Hypothalamus (tissue), 51 donors: ENCODE data around the gene LCE3D.
"Not testable (repeated sequence)": the region's sequence is repeated elsewhere in the genome, so short reads cannot be mapped to it uniquely, and the experiment has no call there.

Source experiments
- DNase-seq, 51 donors: peaks; one replicate each; lab custom pipeline; 2025; lab: John Stamatoyannopoulos, UW

LCE3D gene

DNA sequence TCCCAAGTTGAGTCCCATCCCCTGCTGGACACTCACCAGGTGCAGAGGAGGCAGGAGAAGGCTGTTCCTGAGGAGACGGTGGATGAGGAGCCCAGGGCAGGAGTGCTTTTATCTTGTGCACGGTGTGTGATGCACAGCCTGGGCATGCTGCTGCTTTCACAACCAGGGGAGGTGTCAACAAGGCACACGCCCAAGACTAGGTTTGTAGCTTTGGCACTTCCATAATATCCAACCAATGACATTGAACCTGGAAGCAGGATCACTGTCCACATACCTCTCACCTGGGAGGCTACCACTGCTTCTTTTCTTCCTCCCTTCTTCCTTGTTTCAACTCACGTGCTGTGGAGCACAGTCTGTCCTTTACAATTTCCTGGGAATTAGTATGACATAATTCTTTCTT lies at the start of gene LCE3D:
Gene LCE3D (minus strand): TSS at position 84 of the 400 bp plus-strand sequence. CDS start 580 bp downstream, outside the sequence.
- no peak for DNase-seq

DNA sequence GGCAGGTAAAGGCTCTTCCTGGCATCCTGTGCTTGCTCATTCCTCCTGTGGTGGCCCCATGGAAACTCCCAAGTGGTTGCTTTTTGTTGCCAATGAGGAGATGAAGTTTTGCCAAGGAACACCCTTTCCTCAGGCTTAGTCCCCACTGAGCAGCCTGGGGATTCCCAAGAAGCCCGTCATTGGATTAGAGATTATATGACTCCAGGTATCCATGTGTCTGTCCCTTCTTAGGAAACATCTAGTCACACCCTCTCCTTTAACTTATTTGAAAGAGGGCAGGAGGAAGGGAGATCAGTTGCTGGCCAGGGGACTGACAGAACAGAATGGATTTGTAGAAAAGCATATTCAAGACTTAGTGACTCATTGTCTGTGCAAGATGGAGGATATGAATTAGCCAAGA lies 46.4 kb upstream of the LCE3D start:
- DNase-seq = no peak

GRCh38 chr1:152623203-152623844 lies 43.0 kb upstream of the LCE3D start:
- DNase-seq = no peak

DNA sequence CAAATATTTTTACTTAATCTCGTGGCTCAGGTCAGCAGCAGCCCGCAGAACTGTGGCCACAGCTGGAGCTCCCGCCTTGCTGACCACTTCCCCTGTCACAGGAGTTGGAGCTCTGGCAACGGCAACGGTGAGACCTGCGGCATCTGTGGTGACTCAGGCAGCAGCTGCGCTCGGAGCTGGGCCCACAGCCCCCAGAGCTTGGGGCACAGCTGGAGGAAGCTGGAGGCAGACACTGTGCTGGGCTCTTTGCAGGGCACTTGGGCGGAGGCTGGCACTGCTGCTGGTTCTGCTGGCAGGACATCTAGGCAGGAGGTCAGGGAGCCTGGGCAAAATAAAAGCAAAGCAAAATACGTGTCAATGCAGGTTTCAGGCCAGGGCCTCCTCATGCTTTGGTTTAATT lies 42.5 kb upstream of the LCE3D start, which contains the start of gene LCE3A:
Gene LCE3A (minus strand): TSS at position 301 of the 400 bp plus-strand sequence. CDS start 0 bp downstream, at position 301.
- DNase-seq = peak in 1 of 51 donors; percentile 0

GRCh38 chr1:152621993-152622392 lies 41.7 kb upstream of the LCE3D start:
- DNase-seq = no peak

GRCh38 chr1:152613511-152613910 lies 33.2 kb upstream of the LCE3D start, which contains the start of gene LCE3B:
Gene LCE3B, plus strand, starts transcription at chr1:152613811. Its CDS starts 0 bp downstream, at chr1:152613811.
- DNase-seq = no peak

DNA sequence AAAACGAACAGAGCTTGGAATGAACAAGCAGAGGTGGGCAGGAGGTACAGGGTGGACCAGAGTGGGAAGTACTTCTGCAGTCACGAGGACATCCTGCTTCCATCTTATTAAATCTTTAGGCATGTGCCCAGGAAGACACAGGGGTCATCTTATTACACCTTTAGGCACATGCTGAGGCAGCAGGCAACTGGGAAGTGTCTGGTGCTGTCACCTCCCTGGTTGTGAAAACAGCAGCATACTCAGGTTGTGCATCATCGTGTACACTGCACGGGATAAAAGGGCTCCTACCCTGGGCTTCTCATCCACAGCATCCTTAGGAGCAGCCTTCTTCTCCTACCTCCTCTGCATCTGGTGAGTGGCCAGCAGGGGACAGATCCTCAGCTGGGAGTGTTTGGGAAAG lies 19.6 kb upstream of the LCE3D start, which contains the start of gene LCE3C:
Gene LCE3C (plus strand): TSS at position 301 of the 400 bp plus-strand sequence. CDS start 498 bp downstream, outside the sequence.
- DNase-seq = no peak

GRCh38 chr1:152596986-152597385 lies 16.7 kb upstream of the LCE3D start:
- no peak for DNase-seq

GRCh38 chr1:152585586-152585985 lies 5.3 kb upstream of the LCE3D start:
- DNase-seq = no peak

DNA sequence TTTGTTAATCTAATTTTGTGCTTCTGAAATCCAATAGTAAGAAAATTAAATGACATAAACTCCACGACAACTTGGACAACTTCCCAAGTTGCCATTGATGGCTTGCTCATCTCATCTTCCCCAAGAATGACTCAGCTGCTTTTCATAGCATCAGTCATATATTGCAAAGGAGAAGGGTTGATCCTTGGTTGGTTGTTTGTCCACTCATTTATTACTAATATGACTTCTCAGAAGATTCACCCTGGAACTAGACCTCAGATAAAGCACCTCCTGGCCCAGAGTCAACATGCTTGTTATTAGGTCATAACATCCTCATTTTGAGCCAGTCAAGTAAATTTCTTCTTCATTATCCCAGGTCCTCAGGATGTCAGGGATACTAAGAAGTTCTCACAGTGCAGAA lies 2.3 kb upstream of the LCE3D start:
- DNase-seq = no peak

GRCh38 chr1:152579526-152579925 lies 790 bp downstream of the LCE3D start:
- DNase-seq = not testable (repeated sequence)

DNA sequence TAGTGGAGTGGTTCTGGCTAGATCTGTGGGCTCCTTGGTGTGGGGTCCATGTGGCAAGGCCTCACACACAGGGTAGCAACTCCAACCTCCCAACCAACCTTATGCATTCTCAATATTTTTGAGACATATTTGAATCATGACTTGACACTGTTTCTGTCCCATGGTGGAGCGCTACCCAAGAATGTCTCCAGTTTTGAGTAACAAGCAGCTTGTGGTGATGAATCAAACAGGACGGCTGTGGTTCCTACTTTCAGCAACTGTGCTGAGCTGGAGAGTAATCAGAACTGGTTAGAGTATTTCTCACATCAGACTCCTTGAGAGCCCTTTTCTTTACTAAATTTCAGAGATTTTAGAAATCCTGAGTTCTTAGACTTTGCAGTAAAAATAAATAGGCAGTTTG lies 3.1 kb downstream of the LCE3D start:
- no peak for DNase-seq

DNA sequence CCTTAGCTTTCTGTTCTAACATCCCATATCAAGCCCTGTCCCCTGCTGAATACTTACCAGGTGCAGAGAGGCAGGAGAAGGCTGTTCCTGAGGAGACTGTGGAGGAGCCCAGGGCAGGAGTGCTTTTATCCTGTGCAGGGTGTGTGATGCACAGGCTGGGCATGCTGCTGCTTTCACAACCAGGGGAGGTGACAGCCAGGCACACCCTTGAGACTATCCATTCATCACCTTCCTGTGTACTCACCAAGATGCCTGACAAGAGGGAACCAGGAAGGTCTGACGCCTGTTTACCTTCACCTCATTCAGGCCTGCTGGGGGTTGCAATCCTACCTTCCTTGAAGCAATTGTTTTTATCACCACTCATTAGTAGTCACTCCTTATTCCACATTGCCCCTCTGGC lies 13.6 kb downstream of the LCE3D start, which contains the start of gene LCE3E:
Gene LCE3E (minus strand): TSS at position 100 of the 400 bp plus-strand sequence. CDS start 572 bp downstream, outside the sequence.
- DNase-seq = no peak

GRCh38 chr1:152565535-152566215 lies 14.6 kb downstream of the LCE3D start:
- DNase-seq = no peak

- DNase-seq = no peak
These were observed 15.2 kb downstream of the LCE3D start for GRCh38 chr1:152565115-152565514.

DNA sequence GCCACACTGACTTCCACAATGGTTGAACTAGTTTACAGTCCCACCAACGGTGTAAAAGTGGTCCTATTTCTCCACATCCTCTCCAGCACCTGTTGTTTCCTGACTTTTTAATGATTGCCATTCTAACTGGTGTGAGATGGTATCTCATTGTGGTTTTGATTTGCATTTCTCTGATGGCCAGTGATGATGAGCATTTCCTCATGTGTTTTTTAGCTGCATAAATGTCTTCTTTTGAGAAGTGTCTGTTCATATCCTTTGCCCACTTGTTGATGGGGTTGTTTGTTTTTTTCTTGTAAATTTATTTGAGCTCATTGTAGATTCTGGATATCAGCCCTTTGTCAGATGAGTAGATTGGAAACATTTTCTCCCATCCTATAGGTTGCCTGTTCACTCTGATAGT lies 32.0 kb downstream of the LCE3D start:
- not testable (repeated sequence) for DNase-seq

DNA sequence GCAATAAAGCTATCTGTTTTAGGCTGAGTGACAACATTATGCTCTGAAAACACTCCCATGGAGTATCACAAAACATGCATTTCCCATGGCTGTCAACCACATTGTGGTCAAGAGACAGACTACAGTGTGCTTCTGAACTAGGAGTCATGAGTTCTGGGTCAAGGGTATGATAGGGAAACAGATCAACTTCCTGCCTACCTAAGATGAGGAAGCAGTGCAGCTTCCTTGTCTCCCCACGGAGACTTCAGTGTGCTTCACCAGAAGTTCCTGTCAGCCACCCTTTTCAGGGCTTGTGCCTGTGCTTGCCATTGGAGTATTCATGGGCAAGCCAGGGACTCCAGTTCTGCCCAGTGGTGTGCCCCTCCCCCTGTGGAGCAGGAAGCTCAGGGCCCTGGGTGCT lies 33.6 kb downstream of the LCE3D start:
- DNase-seq = no peak

DNA sequence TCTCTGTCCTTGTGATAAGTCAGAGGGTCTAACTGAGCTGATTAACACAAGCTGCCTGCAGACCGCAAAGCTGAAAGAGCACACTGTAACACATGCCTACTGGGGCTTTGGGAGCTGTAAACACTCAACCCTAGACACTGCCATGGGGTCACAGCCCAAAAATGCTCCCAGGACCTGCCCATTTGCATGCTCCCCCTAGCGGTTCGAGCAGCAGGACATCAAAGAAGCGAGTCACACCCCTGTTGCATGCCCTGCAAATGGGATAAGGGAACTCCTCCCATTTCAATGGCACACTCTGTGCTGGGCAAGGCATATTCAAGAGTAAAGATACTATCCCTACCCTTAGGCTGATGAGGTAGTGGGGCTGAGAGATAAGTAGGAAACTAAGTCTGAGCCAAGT lies 36.5 kb downstream of the LCE3D start:
- no peak for DNase-seq

DNA sequence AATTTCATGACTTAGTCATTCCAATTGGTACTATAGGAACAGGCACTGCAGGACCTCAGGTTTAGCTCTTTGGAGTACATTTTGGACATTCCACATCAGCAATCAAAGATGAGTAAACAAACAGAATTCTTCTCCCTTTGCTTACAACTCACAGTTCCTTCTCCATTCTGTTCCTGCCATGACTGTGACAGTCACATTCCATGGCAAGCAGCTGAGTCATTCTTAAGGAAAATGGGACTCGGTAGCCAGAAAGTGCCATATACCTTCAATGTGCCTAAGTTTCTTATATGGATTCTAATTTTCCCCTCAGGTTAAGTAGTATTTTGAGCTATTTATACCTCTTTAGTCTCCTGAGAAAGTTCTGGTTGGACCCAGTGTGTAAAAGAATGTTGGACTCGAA lies 40.4 kb downstream of the LCE3D start:
- no peak for DNase-seq

DNA sequence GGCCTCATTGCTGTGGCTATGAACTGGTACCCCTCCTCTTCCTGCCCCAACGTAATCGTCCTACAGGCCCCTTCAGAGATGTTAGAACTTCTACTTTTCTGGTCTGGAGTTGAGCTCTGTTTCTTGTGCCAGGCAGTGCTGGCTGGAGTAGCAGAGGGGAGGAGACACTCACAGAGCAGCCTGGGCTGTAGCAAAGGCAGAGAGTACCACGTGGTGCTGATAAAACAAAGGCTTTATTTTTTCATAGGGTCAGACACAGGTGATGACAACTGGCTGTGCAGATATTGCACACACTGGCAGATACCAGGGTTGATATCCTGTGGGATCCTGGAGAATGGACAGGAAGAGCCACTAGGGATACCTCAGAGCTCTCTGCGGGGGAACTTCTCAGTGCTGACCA lies 42.8 kb downstream of the LCE3D start:
- no peak for DNase-seq

DNA sequence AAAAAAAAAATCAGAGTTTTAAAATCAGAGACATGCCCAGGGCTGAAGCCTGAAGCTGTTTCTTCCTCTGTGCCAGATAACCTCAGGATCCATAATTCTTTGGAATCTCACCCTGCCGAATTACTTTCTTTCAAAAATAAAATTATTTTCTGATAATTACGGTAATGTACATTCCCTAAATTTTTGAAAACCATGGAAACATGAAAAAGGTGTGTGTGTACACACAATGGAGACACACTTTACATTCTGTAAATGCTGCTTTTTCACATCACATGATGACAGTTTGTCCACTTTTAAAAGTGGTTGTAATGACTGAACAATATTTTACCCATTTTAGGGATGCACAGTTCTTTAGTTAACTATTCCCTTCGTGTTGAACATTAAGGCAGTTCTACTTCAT lies 44.5 kb downstream of the LCE3D start:
- DNase-seq = no peak
